Transverse colon (tissue), 4 donors: ENCODE measurements around the gene DCAF6.

Experiments used
- EP300 ChIP-seq: sonication (generic); formaldehyde crosslinking; IDR thresholded peaks from one replicate; pipeline ENCODE4 v1.6.1; 2017; ENCODE audit warnings: antibody characterized with exemption, low read depth
- POLR2A ChIP-seq: fragments of 450-650 bp; IDR thresholded peaks from one replicate; pipeline ENCODE4 v1.6.1; 2016; ENCODE audit warnings: antibody characterized with exemption, mild to moderate bottlenecking, moderate library complexity
- POLR2AphosphoS5 ChIP-seq, 3 donors: sonication (generic); formaldehyde crosslinking; IDR thresholded peaks; one replicate each; pipeline ENCODE4 v1.6.1; 2016; ENCODE audit warnings: antibody characterized with exemption in 3 of 3
- TF ChIP-seq, protein P1 (sequence below), 5 experiments: fragments of 200-600 bp in 3 of 5; fragments of 450-650 bp in 2 of 5; sonication (generic) in 3 of 5; IDR thresholded peaks; 1 replicate in 2 of 5; 2 replicates in 3 of 5; pipeline ENCODE4 v1.5.1; 2016 to 2017; ENCODE audit warnings: antibody characterized with exemption in 5 of 5, inconsistent platforms in 3 of 5, mild to moderate bottlenecking in 2 of 5, moderate library complexity in 1 of 5

DNA sequence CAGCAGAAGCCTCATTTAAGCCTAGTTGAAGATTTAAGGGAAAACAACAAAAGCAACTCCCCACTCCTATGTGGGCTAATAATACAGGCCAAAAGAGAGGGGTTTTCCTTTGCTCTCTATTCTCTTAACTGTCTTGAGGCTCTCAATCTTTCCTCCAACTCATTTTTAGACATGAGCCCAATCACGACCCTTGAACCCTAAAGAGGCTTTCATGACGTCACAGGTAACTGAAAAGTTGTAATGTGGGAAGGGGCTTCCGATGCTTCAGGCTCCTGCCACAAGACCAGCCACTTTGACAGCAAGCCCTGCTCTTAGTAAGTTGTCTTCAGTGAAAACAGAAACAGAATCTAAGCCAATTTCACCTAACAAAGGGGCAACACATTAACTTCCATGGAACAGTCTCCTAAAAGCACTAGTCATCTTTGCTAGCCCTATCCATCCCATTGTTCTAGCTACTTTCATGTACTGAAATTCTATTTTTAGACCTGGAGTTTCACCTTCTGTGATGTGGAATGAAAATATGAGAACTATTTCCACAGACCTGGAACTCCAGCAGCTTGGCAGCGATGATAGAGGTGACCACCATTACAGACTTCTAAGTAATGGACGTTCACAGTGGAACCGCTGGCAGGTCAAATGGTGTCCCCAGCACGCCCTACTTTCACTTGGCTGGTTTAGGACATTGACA, 164.0 kb downstream of the DCAF6 start:
- TF ChIP-seq, protein P1, sequence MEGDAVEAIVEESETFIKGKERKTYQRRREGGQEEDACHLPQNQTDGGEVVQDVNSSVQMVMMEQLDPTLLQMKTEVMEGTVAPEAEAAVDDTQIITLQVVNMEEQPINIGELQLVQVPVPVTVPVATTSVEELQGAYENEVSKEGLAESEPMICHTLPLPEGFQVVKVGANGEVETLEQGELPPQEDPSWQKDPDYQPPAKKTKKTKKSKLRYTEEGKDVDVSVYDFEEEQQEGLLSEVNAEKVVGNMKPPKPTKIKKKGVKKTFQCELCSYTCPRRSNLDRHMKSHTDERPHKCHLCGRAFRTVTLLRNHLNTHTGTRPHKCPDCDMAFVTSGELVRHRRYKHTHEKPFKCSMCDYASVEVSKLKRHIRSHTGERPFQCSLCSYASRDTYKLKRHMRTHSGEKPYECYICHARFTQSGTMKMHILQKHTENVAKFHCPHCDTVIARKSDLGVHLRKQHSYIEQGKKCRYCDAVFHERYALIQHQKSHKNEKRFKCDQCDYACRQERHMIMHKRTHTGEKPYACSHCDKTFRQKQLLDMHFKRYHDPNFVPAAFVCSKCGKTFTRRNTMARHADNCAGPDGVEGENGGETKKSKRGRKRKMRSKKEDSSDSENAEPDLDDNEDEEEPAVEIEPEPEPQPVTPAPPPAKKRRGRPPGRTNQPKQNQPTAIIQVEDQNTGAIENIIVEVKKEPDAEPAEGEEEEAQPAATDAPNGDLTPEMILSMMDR (IDR thresholded peaks at IDR 0.05) = no peak
- TF ChIP-seq POLR2AphosphoS5 (IDR thresholded peaks at IDR 0.05) = no peak
- TF ChIP-seq POLR2A = no peak
- no peak for TF ChIP-seq EP300
